ENCODE measurements around the gene UCKL1. TPM values are rescaled to one million over a fixed set of nuclear protein-coding genes. Genes with fewer than 3 reads are reported as not detected.
A peak's percentile ranks its signal among the peaks of the same experiment; 100 is the strongest.

UCKL1 gene
- total RNA-seq, 4 donors from 2014 or later, result 32.3 to 80.1 (median 52.5) TPM

- peaks cover 43% of the 10 kb centered on the region for H3K4me1 ChIP-seq
- H3K27me3 ChIP-seq, result no peaks in the 10 kb centered on the region
- 94% methylated on average over 6 of the region's 6 CpGs for WGBS
- DNase-seq (ENCODE audit: low spot score in 2 of 2), result no peak
- no peaks in the 10 kb centered on the region for H3K36me3 ChIP-seq
- H3K4me3 ChIP-seq, result no peak overlapping the region
- H3K9me3 ChIP-seq, result no peaks in the 10 kb centered on the region
- TF ChIP-seq POLR2A (IDR thresholded peaks at IDR 0.05), result no peak
- TF ChIP-seq POLR2AphosphoS5 (IDR thresholded peaks at IDR 0.05), result no peak
- no peak for TF ChIP-seq CTCF (IDR thresholded peaks at IDR 0.05)
- no peak overlapping the region for H3K27ac ChIP-seq
Observed at GRCh38 chr20:63897978-63898561, 58.1 kb downstream of the UCKL1 start.

- Histone ChIP-seq H3K36me3 (peaks cover 5% of the 10 kb centered on the region), H3K4me3 (peak overlapping the region; percentile 71), H3K27ac (peak overlapping the region; percentile 90), H3K9me3 (no peaks in the 10 kb centered on the region), H3K4me1 (peaks cover 43% of the 10 kb centered on the region), H3K27me3 (no peaks in the 10 kb centered on the region)
- TF ChIP-seq POLR2A (IDR thresholded peaks at IDR 0.05), result no peak
- no peak for TF ChIP-seq EP300 (IDR thresholded peaks at IDR 0.05)
- TF ChIP-seq POLR2AphosphoS5 (IDR thresholded peaks at IDR 0.05), result no peak
- no peak for TF ChIP-seq CTCF (IDR thresholded peaks at IDR 0.05)
- no peak for DNase-seq (ENCODE audit: low spot score in 2 of 2)
- 13% methylated on average over 18 of the region's 18 CpGs for WGBS
Observed at GRCh38 chr20:63896264-63897105, 59.7 kb downstream of the UCKL1 start.

DNA sequence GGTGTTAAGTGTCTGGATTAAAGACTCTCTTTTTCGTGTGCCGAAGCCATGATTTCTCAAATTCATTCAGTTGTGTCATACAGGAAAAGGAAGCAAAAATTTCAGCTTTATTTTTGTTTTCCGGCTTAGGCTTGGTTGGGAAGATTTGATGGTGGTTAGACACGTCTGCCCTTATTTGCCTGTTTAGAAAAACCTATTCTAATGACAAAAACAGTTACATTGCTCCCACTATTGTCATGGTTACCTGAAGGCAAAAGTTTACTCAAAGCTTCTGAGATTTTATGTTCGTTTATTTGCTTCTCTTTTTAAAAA lies 60.3 kb downstream of the UCKL1 start:
- TF ChIP-seq CTCF (IDR thresholded peaks at IDR 0.05), result no peak
- no peak for TF ChIP-seq POLR2AphosphoS5 (IDR thresholded peaks at IDR 0.05)
- TF ChIP-seq EP300 (IDR thresholded peaks at IDR 0.05), result no peak
- no peak for TF ChIP-seq POLR2A (IDR thresholded peaks at IDR 0.05)
- Histone ChIP-seq H3K36me3 (peaks cover 11% of the 10 kb centered on the region), H3K27ac (peak overlapping the region; percentile 90), H3K9me3 (no peaks in the 10 kb centered on the region), H3K4me3 (peak overlapping the region; percentile 71), H3K27me3 (no peaks in the 10 kb centered on the region), H3K4me1 (peaks cover 37% of the 10 kb centered on the region)
- DNase-seq (ENCODE audit: low spot score in 2 of 2), result no peak
- 2% methylated on average over 5 of the region's 5 CpGs for WGBS

- Histone ChIP-seq H3K4me1 (peaks cover 38% of the 10 kb centered on the region), H3K27ac (peak overlapping the region; percentile 90), H3K27me3 (no peaks in the 10 kb centered on the region), H3K9me3 (no peaks in the 10 kb centered on the region), H3K4me3 (peak overlapping the region; percentile 71), H3K36me3 (peaks cover 16% of the 10 kb centered on the region)
- DNase-seq (ENCODE audit: low spot score in 2 of 2), result no peak
- WGBS, result 0% methylated on average over 37 of the region's 87 CpGs
- TF ChIP-seq POLR2AphosphoS5 (IDR thresholded peaks at IDR 0.05) (no peak), CTCF (IDR thresholded peaks at IDR 0.05) (no peak), POLR2A (IDR thresholded peaks at IDR 0.05) (no peak), EP300 (IDR thresholded peaks at IDR 0.05) (no peak)
Observed at GRCh38 chr20:63895202-63895951, 60.8 kb downstream of the UCKL1 start.
